ENCODE data around the gene PACRG. TPM values are rescaled to one million over a fixed set of nuclear protein-coding genes. Genes with fewer than 3 reads are reported as not detected.

PACRG gene
- total RNA-seq, 1 experiment from 2014 or later, result 0.26 TPM

DNA sequence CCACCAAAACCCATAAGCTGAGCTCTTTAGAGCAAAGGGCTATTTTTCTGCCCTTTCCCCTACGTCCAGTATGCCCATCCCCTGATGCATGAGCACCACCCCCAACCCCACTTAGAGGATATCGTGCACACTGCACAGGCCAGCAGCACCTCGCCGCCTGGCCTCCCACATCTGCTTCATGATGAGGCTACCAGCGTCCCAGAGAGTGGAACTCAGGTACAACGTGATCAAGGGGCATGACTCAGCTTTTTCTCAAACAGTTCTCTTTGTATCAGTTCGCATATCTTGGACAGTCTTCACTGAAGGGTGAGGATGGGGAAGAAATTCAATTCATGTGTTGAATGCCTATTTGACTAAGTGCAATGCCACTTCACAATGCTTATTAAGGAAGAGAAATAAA lies 604.8 kb downstream of the PACRG start:
- Histone ChIP-seq H4K20me1 (ENCODE audit: control insufficient read depth, insufficient read depth, insufficient read length) (no peaks in the 10 kb centered on the region), H2BK5ac (ENCODE audit: insufficient read length, low read length) (no peak overlapping the region), H4K91ac (ENCODE audit: insufficient read length, low read depth, low read length) (no peak overlapping the region), H3K9me3 (ENCODE audit: control insufficient read depth, low read depth, low read length) (no peaks in the 10 kb centered on the region), H3K18ac (ENCODE audit: insufficient read length, low read depth, low read length) (no peak overlapping the region), H2AK5ac (ENCODE audit: insufficient read length, low read length) (no peak overlapping the region), H3K14ac (ENCODE audit: insufficient read depth, low read length) (no peak overlapping the region), H3K27ac (ENCODE audit: insufficient read length, low read depth, low read length) (no peak overlapping the region), H2BK20ac (ENCODE audit: low read depth, low read length, poor library complexity, severe bottlenecking) (no peak overlapping the region), H3K79me1 (ENCODE audit: insufficient read depth, low read depth, low read length, poor library complexity, severe bottlenecking) (no peaks in the 10 kb centered on the region), H3K79me2 (ENCODE audit: insufficient read depth, low read length) (no peaks in the 10 kb centered on the region), H3K4me2 (ENCODE audit: insufficient read depth, insufficient read length, low read length) (no peak overlapping the region), H2BK120ac (ENCODE audit: low read depth, low read length, poor library complexity, severe bottlenecking) (no peak overlapping the region), H3T11ph (ENCODE audit: low read length) (no peak overlapping the region), H3K9ac (ENCODE audit: extremely low read depth, insufficient read length, low read length) (no peak overlapping the region), H4K8ac (replicated peaks; ENCODE audit: insufficient read length, low read depth, low read length) (no peak overlapping the region), H4K5ac (ENCODE audit: insufficient read length, low read depth, low read length) (no peak overlapping the region), H3K23ac (ENCODE audit: insufficient read length, low read depth, low read length) (no peak overlapping the region), H3K4me1 (ENCODE audit: insufficient read depth, low read length) (no peaks in the 10 kb centered on the region; the same call in 1 of the 2 replicates), H3K56ac (ENCODE audit: insufficient read length, low read depth, low read length) (no peak overlapping the region), H3K4ac (ENCODE audit: low read depth, low read length) (no peak overlapping the region), H2AFZ (ENCODE audit: low read length) (no peak overlapping the region), H2BK15ac (ENCODE audit: low read depth, low read length) (no peak overlapping the region), H2BK12ac (ENCODE audit: insufficient read length, low read depth, low read length) (no peak overlapping the region), H3K23me2 (ENCODE audit: insufficient read length, low read depth, low read length, poor library complexity, severe bottlenecking) (no peaks in the 10 kb centered on the region), H3K27me3 (ENCODE audit: insufficient read depth, low read length) (no peaks in the 10 kb centered on the region; the same call in 1 of the 2 replicates)
- Mint-ChIP-seq H3K27ac (no peak overlapping the region; a peak in 2 of 7 replicates), H3K4me1 (peaks cover 27 to 34% of the 10 kb centered on the region in 2 experiments), H3K9me3 (peaks cover 0 to under 1% of the 10 kb centered on the region in 2 experiments; a peak in 2 of 5 replicates), H3K27me3 (ENCODE audit: low read depth) (peaks cover 20% of the 10 kb centered on the region), H3K4me3 (no peak overlapping the region), H3K36me3 (ENCODE audit: insufficient read depth in 1 of 3, low read depth in 3 of 3) (peaks cover 0 to 4% (median 0%) of the 10 kb centered on the region in 3 experiments; a peak in 1 of 7 replicates)
- DNase-seq, result no peak
- no peak for TF ChIP-seq CTCF (conservative IDR thresholded peaks at IDR 0.05)
- no CpG with 5 or more reads among the region's 7 CpGs for WGBS (ENCODE audit: extremely low coverage, insufficient read length, low lambda C conversion rate)
